GM18499 (cell line): ENCODE measurements around the gene CALML5.
"Not testable (repeated sequence)": the region's sequence is repeated elsewhere in the genome, so short reads cannot be mapped to it uniquely, and the experiment has no call there.

Source experiments
- ATAC-seq: cut with Tn5 transposase; IDR thresholded peaks from one replicate; pipeline ENCODE4 v1.9.1; 2021; ENCODE audit warnings: moderate number of reproducible peaks; ENCODE audit not compliant: insufficient read depth, unreplicated experiment

The CALML5 gene

GRCh38 chr10:5486853-5487235, 12.5 kb downstream of the CALML5 start:
- no peak for ATAC-seq

- ATAC-seq: no peak
Measured at GRCh38 chr10:5485948-5486852, 13.2 kb downstream of the CALML5 start.

- ATAC-seq: no peak
Measured at GRCh38 chr10:5485290-5485689, 14.1 kb downstream of the CALML5 start.

- no peak for ATAC-seq
Measured at GRCh38 chr10:5484205-5484604, 15.2 kb downstream of the CALML5 start.

GRCh38 chr10:5482016-5482415, 17.4 kb downstream of the CALML5 start:
- ATAC-seq: no peak

- ATAC-seq: no peak
Measured at GRCh38 chr10:5481121-5481520, 18.2 kb downstream of the CALML5 start.

GRCh38 chr10:5480162-5480941, 19.0 kb downstream of the CALML5 start:
- no peak for ATAC-seq

GRCh38 chr10:5479481-5480161, 19.7 kb downstream of the CALML5 start:
- no peak for ATAC-seq

- no peak for ATAC-seq
Measured at GRCh38 chr10:5478694-5479305, 20.6 kb downstream of the CALML5 start.

- ATAC-seq: no peak
Measured at GRCh38 chr10:5477948-5478693, 21.2 kb downstream of the CALML5 start.

- no peak for ATAC-seq
Measured at GRCh38 chr10:5476918-5477525, 22.3 kb downstream of the CALML5 start.

- not testable (repeated sequence) for ATAC-seq
Measured at GRCh38 chr10:5475974-5476807, 23.2 kb downstream of the CALML5 start.

GRCh38 chr10:5475088-5475487, 24.3 kb downstream of the CALML5 start:
- ATAC-seq: not testable (repeated sequence)

- not testable (repeated sequence) for ATAC-seq
Measured at GRCh38 chr10:5474642-5475041, 24.7 kb downstream of the CALML5 start.

- no peak for ATAC-seq
Measured at GRCh38 chr10:5470062-5470751, 29.2 kb downstream of the CALML5 start.

- ATAC-seq: no peak
Measured at GRCh38 chr10:5469353-5470061, 29.9 kb downstream of the CALML5 start.
